GM21786 (cell line): ENCODE data around the gene AP2A2.

Experiments used
- ATAC-seq: cut with Tn5 transposase; IDR thresholded peaks from one replicate; pipeline ENCODE4 v1.9.1; 2021; ENCODE audit not compliant: unreplicated experiment

The AP2A2 gene

GRCh38 chr11:1038921-1039320, 113.3 kb downstream of the AP2A2 start:
- no peak for ATAC-seq

- ATAC-seq = no peak
Measured at GRCh38 chr11:1039481-1040427, 114.1 kb downstream of the AP2A2 start.

GRCh38 chr11:1040428-1041148, 114.9 kb downstream of the AP2A2 start:
- ATAC-seq = no peak

GRCh38 chr11:1041149-1041467, 115.4 kb downstream of the AP2A2 start:
- ATAC-seq = no peak

- ATAC-seq = no peak
Measured at GRCh38 chr11:1041471-1041870, 115.8 kb downstream of the AP2A2 start.

GRCh38 chr11:1041936-1042608, 116.4 kb downstream of the AP2A2 start:
- ATAC-seq = no peak

- ATAC-seq = no peak
Measured at GRCh38 chr11:1042626-1043562, 117.2 kb downstream of the AP2A2 start.

GRCh38 chr11:1043563-1044096, 118.0 kb downstream of the AP2A2 start:
- no peak for ATAC-seq

- ATAC-seq = no peak
Measured at GRCh38 chr11:1044160-1044559, 118.5 kb downstream of the AP2A2 start.

GRCh38 chr11:1047595-1048156, 122.0 kb downstream of the AP2A2 start:
- no peak for ATAC-seq

- ATAC-seq = no peak
Measured at GRCh38 chr11:1048375-1049070, 122.9 kb downstream of the AP2A2 start.

GRCh38 chr11:1049071-1049405, 123.4 kb downstream of the AP2A2 start:
- no peak for ATAC-seq

GRCh38 chr11:1049431-1049891, 123.8 kb downstream of the AP2A2 start:
- ATAC-seq = no peak

GRCh38 chr11:1049911-1050580, 124.4 kb downstream of the AP2A2 start:
- ATAC-seq = no peak

- peak; percentile 74 for ATAC-seq
Measured at GRCh38 chr11:1050581-1051355, 125.1 kb downstream of the AP2A2 start.

GRCh38 chr11:1051356-1052132, 125.9 kb downstream of the AP2A2 start:
- ATAC-seq = peak; percentile 6
